Measurements from ENCODE around the gene OR10Z1. TPM values are rescaled to one million over a fixed set of nuclear protein-coding genes. Genes with fewer than 3 reads are reported as not detected.

The OR10Z1 gene, protein sequence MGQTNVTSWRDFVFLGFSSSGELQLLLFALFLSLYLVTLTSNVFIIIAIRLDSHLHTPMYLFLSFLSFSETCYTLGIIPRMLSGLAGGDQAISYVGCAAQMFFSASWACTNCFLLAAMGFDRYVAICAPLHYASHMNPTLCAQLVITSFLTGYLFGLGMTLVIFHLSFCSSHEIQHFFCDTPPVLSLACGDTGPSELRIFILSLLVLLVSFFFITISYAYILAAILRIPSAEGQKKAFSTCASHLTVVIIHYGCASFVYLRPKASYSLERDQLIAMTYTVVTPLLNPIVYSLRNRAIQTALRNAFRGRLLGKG
- 0.28 TPM in 1 of 2 replicates, not detected in the other for total RNA-seq (2011; cell fraction: chromatin; rRNA removed; ENCODE audit: low replicate concordance)
- not detected in 2 replicates for total RNA-seq (2011; cell fraction: nucleolus; rRNA removed)
- total RNA-seq (2011; cell fraction: nucleoplasm; rRNA removed): 0.08 TPM in 1 of 2 replicates, not detected in the other
- 0.04 TPM in 1 of 2 replicates, not detected in the other for total RNA-seq (2014; rRNA removed)
- total RNA-seq (2014; rRNA removed; fragmentation: Illumina TruSeq; extraction: Trizol): not detected in 2 replicates
- total RNA-seq (2015; rRNA removed; fragmentation: Illumina TruSeq; extraction: Trizol): not detected in 2 replicates
- not detected in 2 replicates for total RNA-seq (2021)
- 0.01 TPM in 1 of 2 replicates, not detected in the other for polyA plus RNA-seq (2011; rRNA removed)
- polyA plus RNA-seq (2011; cell fraction: cytosol; rRNA removed): not detected in 2 replicates
- not detected in 2 replicates for polyA plus RNA-seq (2011; cell fraction: nucleus; rRNA removed)
- polyA plus RNA-seq (2012): 0.43 and 0.90 TPM in 2 replicates
- polyA plus RNA-seq (2014; fragmentation: Illumina TruSeq; extraction: Trizol): not detected in 2 replicates
- polyA plus RNA-seq (2014; fragmentation: Nextera tagmentation; extraction: Ambion mirVana): under 1 TPM; 0.69 to 0.94 TPM
- polyA plus RNA-seq (2014; rRNA removed): 0.01 and 0.08 TPM in 2 replicates
- not detected in 2 replicates for polyA minus RNA-seq (2011; rRNA and poly(A)+ RNA removed)
- polyA minus RNA-seq (2011; cell fraction: cytosol; rRNA and poly(A)+ RNA removed): not detected in 2 replicates
- under 0.01 and 0.11 TPM in 2 replicates for polyA minus RNA-seq (2011; cell fraction: nucleus; rRNA and poly(A)+ RNA removed)
- Bru-seq, nascent RNA: not detected
- BruChase-seq, experiment 1, labeled RNA remaining after a 2-hour chase: not detected
- BruChase-seq, experiment 2, labeled RNA remaining after a 6-hour chase: not detected
- long read RNA-seq, experiment 1, partial matches to known transcripts: 0 of 1 reads
- long read RNA-seq, experiment 1, other reads (novel, unspliced or antisense): 1 of 1 reads
- long read RNA-seq, experiment 2: 0 reads
- long read RNA-seq, experiment 3: 0 reads

DNA sequence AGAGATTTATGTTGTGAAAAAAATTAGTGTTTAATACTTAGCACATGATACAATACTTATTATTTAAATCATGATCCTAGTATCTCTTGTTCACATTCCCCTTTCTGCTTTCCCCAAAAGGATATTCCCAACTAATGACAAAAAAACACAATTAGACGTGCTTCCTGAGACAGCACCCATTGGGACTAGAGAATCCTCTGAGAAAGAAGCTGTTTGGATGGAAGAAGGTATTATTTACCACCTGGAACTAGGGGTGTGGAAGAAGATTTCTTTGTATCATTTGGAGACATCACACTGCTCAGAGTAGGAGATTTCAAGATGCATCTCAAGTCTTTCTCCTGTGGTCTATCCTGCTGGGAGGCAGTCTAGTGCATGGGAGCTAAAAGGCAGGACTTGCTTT, at the start of gene OR10Z1:
Gene OR10Z1, plus strand, starts transcription at position 301 of the 400 bp plus-strand sequence. CDS start 1,171 bp downstream, outside the sequence.
- H3K79me2 ChIP-seq (ENCODE audit: control insufficient read depth, insufficient read depth, low read length): no peaks in the 10 kb centered on the region
- ChIA-PET POLR2A (no interaction called here), CTCF (ENCODE audit: low intra/inter-chr PET ratio) (no interaction called here)
- no peak; the same call in 2 of the 3 replicates for ATAC-seq
- no TSS peak for BruUV-seq (replicated peaks)
- DNase-seq (ENCODE audit: extremely low read depth in 1 of 4, low spot score in 3 of 4): no peak
- H3K9me1 ChIP-seq (ENCODE audit: control insufficient read depth, insufficient read depth, low read length): no peaks in the 10 kb centered on the region
- H3K9me3 ChIP-seq (replicated peaks; ENCODE audit: control insufficient read depth, insufficient read depth, low read depth, low read length): no peaks in the 10 kb centered on the region
- in situ Hi-C loops (cut with MboI): no loop called here
- no peaks in the 10 kb centered on the region for H4K20me1 ChIP-seq (replicated peaks; ENCODE audit: control insufficient read depth, insufficient read depth, low read length)
- no peak within 1 kb of the TSS for H3K27ac ChIP-seq (ENCODE audit: extremely low read depth, low read depth, low read length)
- H3K4me2 ChIP-seq (ENCODE audit: insufficient read depth, low read length): no peak within 1 kb of the TSS
- H3K4me3 ChIP-seq: no peak within 1 kb of the TSS
- TF ChIP-seq STAG1 (CRISPR knock-in tag; IDR thresholded peaks at IDR 0.05; ENCODE audit: borderline replicate concordance) (no peak), SNIP1 (IDR thresholded peaks at IDR 0.05; ENCODE audit: low read depth) (no peak), GATAD2A (IDR thresholded peaks at IDR 0.05) (no peak)
- TF ChIP-seq, protein P1, sequence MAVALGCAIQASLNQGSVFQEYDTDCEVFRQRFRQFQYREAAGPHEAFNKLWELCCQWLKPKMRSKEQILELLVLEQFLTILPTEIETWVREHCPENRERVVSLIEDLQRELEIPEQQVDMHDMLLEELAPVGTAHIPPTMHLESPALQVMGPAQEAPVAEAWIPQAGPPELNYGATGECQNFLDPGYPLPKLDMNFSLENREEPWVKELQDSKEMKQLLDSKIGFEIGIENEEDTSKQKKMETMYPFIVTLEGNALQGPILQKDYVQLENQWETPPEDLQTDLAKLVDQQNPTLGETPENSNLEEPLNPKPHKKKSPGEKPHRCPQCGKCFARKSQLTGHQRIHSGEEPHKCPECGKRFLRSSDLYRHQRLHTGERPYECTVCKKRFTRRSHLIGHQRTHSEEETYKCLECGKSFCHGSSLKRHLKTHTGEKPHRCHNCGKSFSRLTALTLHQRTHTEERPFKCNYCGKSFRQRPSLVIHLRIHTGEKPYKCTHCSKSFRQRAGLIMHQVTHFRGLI (CRISPR knock-in tag; IDR thresholded peaks at IDR 0.05): no peak
- TF ChIP-seq, protein P2, sequence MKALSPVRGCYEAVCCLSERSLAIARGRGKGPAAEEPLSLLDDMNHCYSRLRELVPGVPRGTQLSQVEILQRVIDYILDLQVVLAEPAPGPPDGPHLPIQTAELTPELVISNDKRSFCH (CRISPR knock-in tag; IDR thresholded peaks at IDR 0.05): no peak
- TF ChIP-seq, protein P2 (tag; IDR thresholded peaks at IDR 0.05): no peak
- H3K27me3 ChIP-seq (ENCODE audit: control insufficient read depth in 2 of 2, insufficient read depth in 2 of 2, low read length in 2 of 2): no peaks in the 10 kb centered on the region
- intact Hi-C loops (cut with micrococcal nuclease): no loop called here
- no peaks in the 10 kb centered on the region for H3K4me1 ChIP-seq (replicated peaks in 1 of 2; ENCODE audit: control insufficient read depth in 2 of 2, insufficient read depth in 2 of 2, low read length in 2 of 2)
- FAIRE-seq: no peak
- 0% methylated on average over 1 of the region's 1 CpG for WGBS (ENCODE audit: insufficient coverage, low coverage, missing lambda C conversion rate)
- no peaks in the 10 kb centered on the region for H3K36me3 ChIP-seq (ENCODE audit: control insufficient read depth, insufficient read depth, low read length)
- no peak within 1 kb of the TSS for H3K9ac ChIP-seq (ENCODE audit: insufficient read depth in 1 of 2, low read depth in 2 of 2, low read length in 2 of 2)
- no peak within 1 kb of the TSS for H2AFZ ChIP-seq (ENCODE audit: low read depth, low read length)

All from K562 (cell line).